Measurements from ENCODE around the gene RAB19.

RAB19 gene

GRCh38 chr7:140456551-140457051 is 52.7 kb downstream of the RAB19 start:
- DNase-seq (ENCODE audit: extremely low spot score), result no peak
- ChIA-PET POLR2A (interaction anchor here (0.7 kb wide), 1 partner anchor 1697 kb away, joined by 4 read pairs; no protein-coding TSS in a partner anchor), CTCF (interaction anchor here (0.8 to 1.5 kb wide), 3 partner anchors 10 to 35 kb away, joined by 3 to 4 read pairs (median 4); no protein-coding TSS in a partner anchor)
- TF ChIP-seq CTCF (IDR thresholded peaks at IDR 0.05; ENCODE audit: control extremely low read depth, extremely low read depth, low read depth, missing control alignments), result no peak

- no peak for TF ChIP-seq CTCF (IDR thresholded peaks at IDR 0.05; ENCODE audit: control extremely low read depth, extremely low read depth, low read depth, missing control alignments)
- no peak for DNase-seq (ENCODE audit: extremely low spot score)
- CTCF ChIA-PET, result no interaction called here
- POLR2A ChIA-PET, result no interaction called here
Measured at GRCh38 chr7:140458201-140458600, 54.3 kb downstream of the RAB19 start.

- ChIA-PET CTCF (interaction anchor here (1.1 to 1.3 kb wide), 2 partner anchors 14 to 16 kb away, joined by 4 read pairs; no protein-coding TSS in a partner anchor), POLR2A (no interaction called here)
- no peak for TF ChIP-seq CTCF (IDR thresholded peaks at IDR 0.05; ENCODE audit: control extremely low read depth, extremely low read depth, low read depth, missing control alignments)
- no peak for DNase-seq (ENCODE audit: extremely low spot score)
Measured at GRCh38 chr7:140458916-140459315, 55.1 kb downstream of the RAB19 start.

GRCh38 chr7:140463111-140463510 is 59.3 kb downstream of the RAB19 start:
- TF ChIP-seq CTCF (IDR thresholded peaks at IDR 0.05; ENCODE audit: control extremely low read depth, extremely low read depth, low read depth, missing control alignments), result no peak
- ChIA-PET CTCF (interaction anchor here (0.7 to 3.8 kb wide), 3 partner anchors 10 to 1071 kb away, joined by 3 to 28 read pairs (median 4); no protein-coding TSS in a partner anchor), POLR2A (no interaction called here)
- DNase-seq (ENCODE audit: extremely low spot score), result no peak

GRCh38 chr7:140475747-140476333 is 72.0 kb downstream of the RAB19 start:
- ChIA-PET POLR2A (no interaction called here), CTCF (interaction anchor here (0.9 to 5.1 kb wide), 6 partner anchors 12 to 1041 kb away, joined by 3 to 49 read pairs (median 4); no protein-coding TSS in a partner anchor)
- TF ChIP-seq CTCF (IDR thresholded peaks at IDR 0.05; ENCODE audit: control extremely low read depth, extremely low read depth, low read depth, missing control alignments), result peak; percentile 54
- peak; percentile 49 for DNase-seq (ENCODE audit: extremely low spot score)

GRCh38 chr7:140476698-140477261 is 72.9 kb downstream of the RAB19 start:
- CTCF ChIA-PET, result interaction anchor here (0.9 to 5.1 kb wide), 6 partner anchors 13 to 1042 kb away, joined by 3 to 49 read pairs (median 4); partner anchors contain the start of gene MRPS33
- TF ChIP-seq CTCF (IDR thresholded peaks at IDR 0.05; ENCODE audit: control extremely low read depth, extremely low read depth, low read depth, missing control alignments), result no peak
- POLR2A ChIA-PET, result interaction anchor here (0.5 kb wide), 1 partner anchor 27 kb away, joined by 4 read pairs; no protein-coding TSS in a partner anchor
- DNase-seq (ENCODE audit: extremely low spot score), result no peak

All from GM10248 (cell line).